ENCODE measurements around the gene ZBTB26. TPM values are rescaled to one million over a fixed set of nuclear protein-coding genes. Genes with fewer than 3 reads are reported as not detected.
A peak's percentile ranks its signal among the peaks of the same experiment; 100 is the strongest.
"Not testable (repeated sequence)": the region's sequence is repeated elsewhere in the genome, so short reads cannot be mapped to it uniquely, and the experiment has no call there.

The ZBTB26 gene
- polyA plus RNA-seq, 4 donors, result 17.8 to 23.4 (median 19.5) TPM

DNA sequence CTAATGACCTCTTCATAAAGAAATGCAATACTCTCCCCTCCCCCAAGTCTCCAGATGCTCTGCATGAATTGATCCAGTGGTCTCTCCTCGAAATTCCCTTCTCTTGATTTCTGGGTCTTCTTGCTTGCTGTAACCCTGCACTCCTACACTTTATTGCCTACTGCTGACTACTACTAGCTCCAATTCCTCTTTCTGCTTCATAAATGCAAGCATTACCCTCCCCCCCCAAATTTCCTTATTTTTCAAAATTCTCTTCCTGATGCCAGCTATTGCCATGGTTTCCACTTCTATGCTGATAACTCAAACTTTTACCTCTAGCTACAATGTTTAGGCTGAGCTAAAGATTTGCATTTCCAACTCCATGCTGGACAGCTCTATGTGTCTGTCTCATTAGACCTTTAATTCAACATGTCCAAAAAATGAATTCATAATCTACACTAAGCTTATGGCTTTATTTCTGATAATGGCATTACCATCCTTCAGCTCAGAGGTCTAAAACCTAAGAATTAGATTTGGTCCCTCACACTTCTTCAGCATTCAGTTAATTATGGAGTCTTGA is 1.4 kb downstream of the ZBTB26 start:
- DNase-seq (ENCODE audit: low read depth in 4 of 4, low spot score in 3 of 4), result no peak

DNA sequence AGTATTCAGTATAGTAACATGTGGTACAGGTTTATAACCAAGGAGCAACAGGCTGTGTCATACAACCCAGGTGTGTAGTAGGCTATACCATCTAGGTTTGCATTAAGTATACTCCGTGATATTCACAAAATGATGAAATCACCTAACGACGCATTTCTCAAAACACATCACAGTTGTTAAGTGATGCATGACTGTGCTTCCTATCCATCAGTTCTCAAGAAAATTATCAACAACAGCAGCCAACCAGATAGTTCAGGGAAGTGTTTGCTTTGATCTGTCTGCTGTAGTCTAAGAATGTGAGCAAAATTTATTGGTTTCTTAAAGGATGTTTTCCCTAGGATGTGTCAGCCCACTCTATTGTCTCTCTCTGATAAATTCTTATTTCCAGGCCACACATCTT is 7.4 kb downstream of the ZBTB26 start:
- no peak for DNase-seq (ENCODE audit: low read depth in 4 of 4, low spot score in 3 of 4)

DNA sequence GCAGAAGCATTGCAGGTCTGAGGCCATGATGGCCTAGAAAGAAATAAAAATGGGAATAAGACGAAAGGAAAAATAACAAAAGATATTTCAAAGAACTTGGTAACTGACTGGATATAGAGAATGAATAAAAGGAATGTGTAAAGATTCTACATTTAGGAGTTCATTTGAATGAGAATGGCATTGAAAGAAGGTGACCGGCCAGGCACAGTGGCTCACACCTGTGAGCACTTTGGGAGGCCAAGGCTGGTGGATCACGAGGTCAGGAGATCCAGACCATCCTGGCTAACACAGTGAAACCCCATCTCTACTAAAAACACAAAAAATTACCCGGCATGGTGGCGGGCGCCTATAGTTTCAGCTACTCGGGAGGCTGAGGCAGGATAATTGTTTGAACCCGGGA is 8.6 kb downstream of the ZBTB26 start:
- no peak for DNase-seq (ENCODE audit: low read depth in 4 of 4, low spot score in 3 of 4)

DNA sequence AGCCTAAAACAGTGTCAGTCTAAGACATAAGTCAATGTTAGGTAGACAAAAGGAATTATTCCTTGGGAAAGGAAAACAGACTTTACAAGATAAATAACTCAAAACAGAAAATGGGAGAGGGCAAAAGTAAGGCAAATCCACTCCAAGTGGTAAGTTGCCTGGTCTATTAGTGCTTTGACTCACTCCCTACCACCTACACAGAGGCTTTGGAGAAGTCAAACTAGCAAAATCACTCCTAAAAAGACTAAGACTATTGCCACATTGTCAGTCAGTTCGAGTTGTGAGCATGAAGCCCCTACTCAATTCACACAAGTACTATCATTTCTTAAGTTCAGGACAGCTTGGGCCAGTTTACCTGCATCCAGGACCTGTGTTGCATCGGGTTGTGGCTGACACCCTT is 13.0 kb downstream of the ZBTB26 start:
- no peak for DNase-seq (ENCODE audit: low read depth in 4 of 4, low spot score in 3 of 4)

DNA sequence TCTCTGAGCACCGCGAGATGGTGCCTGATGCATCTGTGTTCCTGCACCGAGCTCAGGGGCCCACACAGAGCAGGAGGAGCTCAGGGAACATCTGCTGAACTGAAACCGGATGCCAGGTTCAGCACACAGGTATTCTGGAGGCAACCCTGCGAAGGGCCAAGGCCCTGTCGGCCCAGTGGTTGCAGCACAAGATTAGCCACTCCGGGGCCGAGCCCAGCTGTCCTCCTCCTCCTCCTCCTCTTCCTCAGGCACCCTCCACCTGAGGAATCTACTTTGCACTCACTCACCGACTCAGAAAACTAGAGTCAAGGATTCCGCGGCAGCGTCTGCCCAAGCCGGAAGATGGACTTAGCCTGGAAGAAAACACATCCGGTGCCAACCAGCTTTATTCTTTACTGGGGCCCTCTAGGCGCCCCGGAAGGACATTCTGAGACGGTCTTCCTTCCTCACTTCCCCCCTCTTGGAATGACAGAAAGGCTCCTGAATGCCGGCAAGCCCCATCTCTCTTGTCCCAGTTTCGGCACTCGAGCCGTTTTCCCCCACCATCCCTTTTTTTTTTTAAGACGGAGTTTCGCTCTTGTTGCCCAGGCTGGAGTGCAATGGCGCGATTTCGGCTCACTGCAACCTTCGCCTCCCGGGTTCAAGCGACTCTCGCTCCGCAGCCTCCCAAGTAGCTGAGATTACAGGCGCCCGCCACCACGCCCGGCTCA is 18.2 kb downstream of the ZBTB26 start, which contains the start of gene ZBTB6:
TSS of gene ZBTB6 (minus strand) at position 360 of the 710 bp plus-strand sequence. CDS start 1,251 bp downstream, outside the sequence.
- DNase-seq (ENCODE audit: low read depth in 4 of 4, low spot score in 3 of 4), result peak; percentile 67 to 77 (median 72)

DNA sequence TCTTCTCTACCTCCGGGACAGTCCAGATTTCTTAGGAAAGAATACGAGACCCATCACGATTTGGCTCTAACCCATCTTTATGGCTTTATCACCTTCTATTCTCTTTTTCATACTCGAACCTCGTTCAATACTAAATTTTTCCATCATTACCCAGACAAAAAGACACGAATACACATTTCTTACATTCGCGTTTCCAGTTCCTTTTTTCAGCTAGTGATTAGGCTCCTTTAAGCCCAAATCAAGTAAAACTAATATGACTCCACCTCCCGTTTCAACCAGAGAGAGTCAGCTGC is 18.7 kb downstream of the ZBTB26 start:
- no peak for DNase-seq (ENCODE audit: low read depth in 4 of 4, low spot score in 3 of 4)

DNA sequence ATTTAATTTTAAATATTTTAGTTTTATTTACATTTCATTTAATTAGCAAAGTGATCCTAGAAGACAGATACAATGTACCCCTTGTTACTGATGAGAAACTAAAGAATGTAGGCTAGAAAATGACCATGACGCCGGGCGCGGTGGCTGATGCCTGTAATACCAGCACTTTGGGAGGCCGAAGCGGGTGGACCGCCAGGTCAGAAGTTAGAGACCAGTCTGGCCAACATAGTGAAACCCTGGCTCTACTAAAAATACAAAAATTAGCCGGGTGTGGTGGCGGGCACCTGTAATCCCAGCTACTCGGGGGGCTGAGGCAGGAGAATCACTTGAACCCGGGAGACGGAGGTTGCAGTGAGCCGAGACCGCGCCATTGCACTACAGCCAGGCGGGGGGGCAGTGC is 25.2 kb downstream of the ZBTB26 start:
- not testable (repeated sequence) for DNase-seq (ENCODE audit: low read depth in 4 of 4, low spot score in 3 of 4)

DNA sequence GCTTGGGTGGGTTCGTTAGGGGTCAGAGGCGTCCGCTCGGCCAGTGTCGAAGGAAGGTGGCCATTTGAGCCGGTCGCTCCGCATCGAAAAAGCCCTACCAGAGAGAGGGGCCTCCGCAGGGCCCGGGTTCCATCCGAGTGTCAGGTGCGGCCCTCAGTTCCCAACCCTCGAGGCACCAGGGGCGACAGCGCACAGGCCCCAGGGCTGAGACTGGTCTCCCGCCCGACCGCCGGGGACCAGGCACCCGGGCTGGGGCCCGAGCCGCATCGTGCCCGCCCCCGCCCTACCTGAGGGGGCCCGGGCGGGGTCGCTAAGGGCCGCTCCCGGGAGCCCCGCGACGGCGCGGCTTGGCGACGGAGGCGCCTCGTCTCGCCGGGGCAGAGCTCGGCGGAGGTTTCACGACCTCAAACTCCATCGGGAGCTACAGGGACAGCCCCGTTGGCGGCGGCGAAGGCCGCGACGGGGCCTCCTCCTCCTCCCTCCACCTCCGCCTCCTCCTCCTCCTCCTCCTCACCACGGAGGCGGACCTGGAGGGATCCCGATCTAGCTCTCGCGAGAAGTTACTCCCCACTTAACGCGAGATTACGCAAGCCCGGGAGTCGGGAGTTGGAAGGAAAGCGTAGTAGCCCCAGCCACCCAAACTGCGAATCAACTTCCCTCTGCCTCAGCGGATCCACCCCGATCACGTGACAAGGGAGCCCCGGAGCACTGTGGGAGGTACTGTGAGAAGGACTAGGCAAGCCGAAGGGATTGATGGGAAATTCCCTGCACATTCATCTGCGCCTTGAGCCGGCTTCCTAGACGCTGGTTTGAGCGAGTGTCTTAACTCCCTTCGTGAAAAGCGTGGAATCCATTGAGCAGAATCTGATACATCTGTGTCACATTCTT is 26.2 kb downstream of the ZBTB26 start, which contains the start of gene RC3H2:
TSS of gene RC3H2 (minus strand) at position 537 of the 888 bp plus-strand sequence. CDS start 7,850 bp downstream, outside the sequence.
- DNase-seq (ENCODE audit: low read depth in 4 of 4, low spot score in 3 of 4), result peak; percentile 99 to 100 (median 100)

DNA sequence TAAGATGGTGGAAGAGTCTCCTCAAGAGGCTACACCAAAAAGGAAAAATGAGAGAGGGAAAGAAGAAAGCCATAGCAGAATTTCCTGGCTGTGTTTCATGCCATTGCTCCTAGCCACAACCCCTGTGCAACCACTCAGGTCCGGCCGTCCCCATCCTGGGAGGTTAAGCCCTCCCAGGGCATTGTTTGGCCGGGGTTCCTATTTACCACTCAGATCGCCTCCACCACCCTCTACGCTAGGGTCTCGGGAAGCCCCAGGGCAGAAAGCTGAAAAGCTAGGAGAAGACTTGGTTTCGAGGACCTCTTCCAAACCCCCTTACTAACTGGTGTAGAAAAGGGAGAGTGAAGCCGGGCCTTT is 26.9 kb downstream of the ZBTB26 start:
- DNase-seq (ENCODE audit: low read depth in 4 of 4, low spot score in 3 of 4), result peak in 2 of 4 donors; percentile 31 to 39

DNA sequence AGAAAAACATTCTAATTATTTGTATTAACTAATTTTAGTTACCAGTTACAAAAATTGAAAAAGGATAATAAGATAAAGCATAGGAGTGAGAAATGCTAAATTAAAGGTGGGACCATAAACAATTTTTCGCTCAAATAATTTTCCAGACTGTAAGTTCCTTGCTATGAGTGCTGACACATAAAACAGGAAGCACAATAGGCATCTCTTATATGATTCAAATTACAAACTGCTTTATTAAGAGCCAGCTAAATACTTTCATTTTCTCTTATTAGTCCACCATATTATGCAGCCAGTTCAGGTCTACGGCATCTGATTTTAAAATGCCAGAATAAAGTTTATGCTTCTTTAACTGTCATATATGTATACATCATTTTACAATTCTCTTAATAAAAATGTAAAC is 30.5 kb downstream of the ZBTB26 start:
- DNase-seq (ENCODE audit: low read depth in 4 of 4, low spot score in 3 of 4), result no peak

DNA sequence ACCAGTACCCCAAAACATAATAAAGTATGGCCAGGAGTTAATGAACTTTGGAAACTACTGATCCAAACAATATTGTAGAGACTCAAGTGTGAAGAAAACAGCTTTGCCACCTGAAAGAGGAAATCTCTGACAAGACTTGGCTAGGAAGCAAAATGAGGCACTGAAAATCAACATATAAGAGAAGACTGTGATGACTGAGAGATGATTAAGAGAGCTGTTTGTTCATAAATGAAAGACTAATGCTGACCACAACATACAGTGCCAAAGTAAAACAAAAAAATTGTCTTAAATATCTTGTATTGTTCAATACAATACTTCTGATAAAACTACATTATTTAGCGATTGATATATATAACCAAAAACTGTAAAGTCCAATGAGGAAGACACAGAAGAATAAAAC is 33.3 kb downstream of the ZBTB26 start:
- DNase-seq (ENCODE audit: low read depth in 4 of 4, low spot score in 3 of 4), result no peak

DNA sequence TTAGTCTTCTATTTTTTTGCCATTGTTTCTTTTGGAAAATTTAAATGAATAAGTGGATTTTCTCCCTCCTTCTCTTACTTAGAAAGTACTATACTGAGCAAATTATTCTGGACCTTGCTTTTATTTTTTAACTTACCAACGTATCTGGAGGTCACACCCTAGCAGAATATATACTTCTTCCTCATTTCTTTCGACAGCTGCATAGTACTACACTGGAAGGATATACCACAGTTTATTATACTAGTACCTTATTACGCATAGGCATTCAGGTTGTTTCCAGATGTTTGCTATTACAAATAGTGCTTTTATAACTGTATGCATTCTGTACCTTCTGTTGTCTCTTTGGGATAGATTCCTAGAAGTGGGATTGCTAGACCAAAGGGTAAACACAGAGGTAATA is 42.8 kb downstream of the ZBTB26 start:
- DNase-seq (ENCODE audit: low read depth in 4 of 4, low spot score in 3 of 4), result no peak

DNA sequence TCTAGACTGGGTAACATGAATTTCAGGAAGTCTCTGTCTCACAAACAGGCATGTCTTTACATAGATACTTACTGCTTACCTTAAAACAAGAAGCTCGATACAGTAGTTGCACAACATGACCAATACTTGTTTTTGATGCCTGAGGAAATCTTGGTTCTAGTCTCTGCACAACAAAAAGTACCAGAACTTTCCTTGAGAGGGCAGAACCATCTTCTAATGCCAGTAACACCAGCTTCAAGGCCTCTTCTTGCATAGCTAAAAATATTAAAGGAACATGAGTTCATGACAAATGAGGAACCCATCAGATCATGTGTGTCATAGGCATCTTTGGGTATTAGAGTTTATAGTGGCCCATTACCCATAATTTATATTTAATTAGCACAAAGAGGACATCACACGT is 48.2 kb downstream of the ZBTB26 start:
- DNase-seq (ENCODE audit: low read depth in 4 of 4, low spot score in 3 of 4), result no peak

DNA sequence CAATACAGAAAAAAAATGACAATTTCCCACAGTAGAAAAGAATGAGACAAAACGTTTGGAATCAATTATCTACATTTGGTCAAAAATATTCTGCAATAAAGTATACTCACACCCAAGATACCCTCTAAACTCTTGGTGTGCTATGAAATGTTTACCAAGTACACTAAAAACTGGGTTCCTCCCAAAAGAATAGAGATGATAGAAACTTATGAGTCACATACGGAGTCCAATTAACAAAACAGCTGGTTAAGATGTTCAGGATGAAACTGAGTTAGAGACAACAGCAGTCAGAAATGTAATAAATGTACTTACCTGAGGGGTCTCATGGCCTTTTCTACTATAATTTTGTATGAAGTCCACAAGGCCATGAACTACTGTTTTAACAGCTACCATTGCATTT is 51.9 kb downstream of the ZBTB26 start:
- DNase-seq (ENCODE audit: low read depth in 4 of 4, low spot score in 3 of 4), result no peak

DNA sequence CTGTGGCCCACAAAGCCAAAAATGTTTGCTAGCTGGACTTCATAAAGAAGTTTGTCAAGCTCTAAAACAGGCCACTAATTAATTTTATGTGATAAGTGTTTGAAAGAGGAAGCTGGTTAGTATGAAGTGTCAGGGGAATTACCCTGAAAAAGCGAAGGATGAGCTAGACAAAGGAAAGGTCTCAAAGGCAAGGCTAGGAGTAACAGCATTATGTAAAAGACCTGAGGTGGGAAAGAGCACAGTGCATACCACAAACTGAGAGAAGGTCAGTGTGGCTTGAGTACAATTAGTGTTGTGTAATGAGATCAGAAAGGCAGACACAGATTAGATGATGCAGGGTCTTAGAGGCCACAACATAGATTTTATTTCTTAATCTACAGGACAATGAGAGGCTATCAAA is 55.8 kb downstream of the ZBTB26 start:
- no peak for DNase-seq (ENCODE audit: low read depth in 4 of 4, low spot score in 3 of 4)

DNA sequence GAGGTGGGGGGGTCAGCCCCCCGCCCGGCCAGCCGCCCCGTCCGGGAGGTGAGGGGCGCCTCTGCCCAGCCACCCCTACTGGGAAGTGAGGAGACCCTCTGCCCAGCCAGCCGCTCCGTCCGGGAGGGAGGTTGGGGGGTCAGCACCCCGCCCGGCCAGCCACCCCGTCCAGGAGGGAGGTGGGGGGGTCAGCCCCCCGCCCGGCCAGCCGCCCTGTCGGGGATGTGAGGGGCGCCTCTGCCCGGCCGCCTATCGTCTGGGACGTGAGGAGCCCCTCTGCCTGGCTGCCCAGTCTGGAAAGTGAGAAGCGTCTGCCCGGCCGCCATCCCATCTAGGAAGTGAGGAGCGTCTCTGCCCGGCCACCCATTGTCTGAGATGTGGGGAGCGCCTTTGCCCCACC is 64.0 kb downstream of the ZBTB26 start:
- DNase-seq (ENCODE audit: low read depth in 4 of 4, low spot score in 3 of 4), result not testable (repeated sequence)

DNA sequence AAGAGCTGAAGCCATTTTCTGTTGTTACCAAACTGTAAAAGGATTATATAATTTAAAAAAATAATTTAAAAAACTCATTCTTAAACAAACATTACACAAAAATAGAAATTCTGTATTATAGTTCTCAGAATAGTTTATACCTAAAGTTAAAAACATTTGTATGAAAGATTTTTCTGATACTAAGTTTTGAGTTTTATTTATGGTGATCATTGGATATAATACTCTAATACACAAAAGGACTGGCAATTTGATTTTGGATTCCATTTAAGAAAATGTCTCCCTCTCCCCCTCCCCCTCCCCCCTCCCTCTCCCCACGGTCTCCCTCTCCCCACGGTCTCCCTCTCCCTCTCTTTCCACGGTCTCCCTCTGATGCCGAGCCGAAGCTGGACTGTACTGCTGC is 65.2 kb downstream of the ZBTB26 start:
- no peak for DNase-seq (ENCODE audit: low read depth in 4 of 4, low spot score in 3 of 4)

Other genes with a start within 250 kb of the ZBTB26 start
- not detected for gene OR1L4, start 207.5 kb downstream of the ZBTB26 start, polyA plus RNA-seq (ENCODE audit: insufficient read length in 4 of 4)
- gene OR1L6, start 189.2 kb downstream of the ZBTB26 start, polyA plus RNA-seq (ENCODE audit: insufficient read length in 4 of 4), result not detected
- gene OR5C1, start 142.6 kb downstream of the ZBTB26 start, polyA plus RNA-seq (ENCODE audit: insufficient read length in 4 of 4), result not detected
- not detected for gene OR1K1, start 131.4 kb downstream of the ZBTB26 start, polyA plus RNA-seq (ENCODE audit: insufficient read length in 4 of 4)
- gene PDCL, start 102.9 kb downstream of the ZBTB26 start, polyA plus RNA-seq (ENCODE audit: insufficient read length in 4 of 4), result 10 to 100 TPM; 31.4 to 40.2 (median 33.6) TPM
- gene RC3H2, start 26.2 kb downstream of the ZBTB26 start, polyA plus RNA-seq (ENCODE audit: insufficient read length in 4 of 4), result 10 to 100 TPM; 35.7 to 44.6 (median 43.7) TPM
- gene ZBTB6, start 18.2 kb downstream of the ZBTB26 start, polyA plus RNA-seq (ENCODE audit: insufficient read length in 4 of 4), result 10 to 100 TPM; 13.5 to 19.0 (median 14.6) TPM
- gene RABGAP1, start 9.5 kb upstream of the ZBTB26 start, polyA plus RNA-seq (ENCODE audit: insufficient read length in 4 of 4), result 10 to 100 TPM; 50.2 to 67.8 (median 66.7) TPM
- gene GPR21, start 102.2 kb upstream of the ZBTB26 start, polyA plus RNA-seq (ENCODE audit: insufficient read length in 4 of 4), result under 1 TPM; 0.26 to 0.34 (median 0.31) TPM

All from left renal pelvis (tissue), 4 donors.